ENCODE data around the gene FBXL19. TPM values are rescaled to one million over a fixed set of nuclear protein-coding genes. Genes with fewer than 3 reads are reported as not detected.
A peak's percentile ranks its signal among the peaks of the same experiment; 100 is the strongest.

FBXL19 gene
- polyA plus RNA-seq, 3 donors, result 0.14 to 7.6 TPM; not detected in 1

- peak within 1 kb of the TSS; percentile 100 for H3K4me2 ChIP-seq (replicated peaks; ENCODE audit: extremely low read depth, low read length, poor library complexity, severe bottlenecking)
Measured at GRCh38 chr16:30957456-30958174, 34.2 kb downstream of the FBXL19 start, which contains the start of gene SETD1A. SETD1A (plus strand) TSS chr16:30957754; CDS start chr16:30958732, 978 bp downstream.

More at GRCh38 chr16:30957456-30958174, 34.2 kb downstream of the FBXL19 start, which contains the start of gene SETD1A:
- Mint-ChIP-seq H3K27ac (peak within 1 kb of the TSS; percentile 96 to 99 (median 99)), H3K27me3 (ENCODE audit: low read depth in 3 of 3) (peaks cover 0 to 1% (median 0%) of the 10 kb centered on the region in 3 donors), H3K4me1 (peaks cover 17% of the 10 kb centered on the region), H3K4me3 (peak within 1 kb of the TSS; percentile 90 to 95), H3K36me3 (peaks cover 32 to 47% of the 10 kb centered on the region in 2 donors), H3K9me3 (peaks cover 0 to 2% (median 0%) of the 10 kb centered on the region in 7 donors)
- H3K9me3 ChIP-seq (replicated peaks in 1 of 2; ENCODE audit: control insufficient read depth in 1 of 2, insufficient read depth in 1 of 2, low read length in 2 of 2), result no peaks in the 10 kb centered on the region
- WGBS (ENCODE audit: insufficient coverage), result under 1% methylated on average over 80 of the region's 85 CpGs
- TF ChIP-seq CTCF (IDR thresholded peaks at IDR 0.05), result no peak
- peak within 1 kb of the TSS; percentile 89 for H3K9ac ChIP-seq (ENCODE audit: insufficient read depth, low read length, poor library complexity, severe bottlenecking)
- peaks cover 33% of the 10 kb centered on the region for H3K79me2 ChIP-seq (ENCODE audit: insufficient read depth, low read length)
- peak within 1 kb of the TSS; percentile 94 for H2AFZ ChIP-seq (ENCODE audit: insufficient read depth, low read depth, low read length, poor library complexity, severe bottlenecking)
- H3K36me3 ChIP-seq (replicated peaks in 1 of 2; ENCODE audit: control insufficient read depth in 1 of 2, insufficient read depth in 2 of 2, low read length in 2 of 2), result peaks cover 43 to 47% of the 10 kb centered on the region in 2 donors
- intact Hi-C loops (cut with micrococcal nuclease), result loop anchor here in 1 of 2 donors (2.0 to 10.0 kb wide), 2 partner anchors 35 to 137 kb away; partner anchors contain the start of genes FBXL19 and VKORC1
- no peaks in the 10 kb centered on the region for H3K27me3 ChIP-seq (ENCODE audit: control insufficient read depth in 2 of 2, insufficient read depth in 2 of 2, low read length in 2 of 2)
- H4K20me1 ChIP-seq (ENCODE audit: insufficient read depth, low read length), result peaks cover 48% of the 10 kb centered on the region
- H3K4me3 ChIP-seq (replicated peaks in 1 of 3; ENCODE audit: low read depth in 2 of 3, low read length in 3 of 3), result peak within 1 kb of the TSS; percentile 66 to 95 (median 71)
- peaks cover 13 to 21% of the 10 kb centered on the region in 2 donors for H3K4me1 ChIP-seq (ENCODE audit: control insufficient read depth in 1 of 2, insufficient read depth in 2 of 2, low read length in 2 of 2)
- DNase-seq, result peak; percentile 93 to 97 (median 96)
- H3K27ac ChIP-seq (ENCODE audit: low read depth in 1 of 2, low read length in 2 of 2), result peak within 1 kb of the TSS; percentile 88 to 97
